AG04449 (cell line): ENCODE data around the gene SEC62.

Experiments
- CTCF ChIA-PET: fragments of 350-600 bp; formaldehyde crosslinking; extraction: SDS; loops from one replicate; lab custom pipeline; 2021; ENCODE audit warnings: antibody characterized with exemption; lab: Yijun Ruan, JAX
- POLR2A ChIA-PET: fragments of 400-600, 350-600 bp; formaldehyde crosslinking; extraction: SDS; loops from one replicate; lab custom pipeline; 2020; ENCODE audit warnings: antibody characterized with exemption, inconsistent platforms; lab: Yijun Ruan, JAX
- DNase-seq: peaks from one replicate; pipeline ENCODE4 v3.0.0-alpha.2; 2010; ENCODE audit warnings: low read depth, low spot score
- H3K4me3 ChIP-seq: 2 replicates; pipeline ENCODE4 v1.5.1; 2011; ENCODE audit warnings: low read depth, mild to moderate bottlenecking, control low read depth, low read length
- TF ChIP-seq, protein P1 (sequence below): IDR thresholded peaks from one replicate; pipeline ENCODE4 v1.5.1; 2011; ENCODE audit warnings: mild to moderate bottlenecking, moderate library complexity, low read length, control low read depth, inconsistent platforms; ENCODE audit not compliant: insufficient read depth; ENCODE audit errors: missing control alignments

SEC62 gene

DNA sequence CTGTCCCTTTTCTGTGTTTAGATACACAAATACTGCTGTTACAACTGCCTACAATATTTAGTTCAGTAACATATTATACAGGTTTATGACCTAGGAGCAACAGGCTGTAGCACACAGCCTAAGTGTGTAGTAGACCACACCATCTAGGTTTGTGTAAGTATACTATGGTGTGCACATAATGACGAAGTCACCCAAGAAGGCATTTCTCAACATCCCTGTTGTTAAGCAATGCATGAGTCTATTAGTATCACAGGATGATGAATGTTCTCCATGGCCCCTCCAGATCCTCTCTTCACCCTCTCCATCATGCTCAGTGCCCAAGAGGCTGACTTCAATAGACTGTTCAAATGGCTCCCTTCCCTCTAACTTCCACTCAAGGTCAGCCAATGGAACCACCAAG is 14.6 kb upstream of the SEC62 start:
- POLR2A ChIA-PET = no interaction called here
- TF ChIP-seq, protein P1, sequence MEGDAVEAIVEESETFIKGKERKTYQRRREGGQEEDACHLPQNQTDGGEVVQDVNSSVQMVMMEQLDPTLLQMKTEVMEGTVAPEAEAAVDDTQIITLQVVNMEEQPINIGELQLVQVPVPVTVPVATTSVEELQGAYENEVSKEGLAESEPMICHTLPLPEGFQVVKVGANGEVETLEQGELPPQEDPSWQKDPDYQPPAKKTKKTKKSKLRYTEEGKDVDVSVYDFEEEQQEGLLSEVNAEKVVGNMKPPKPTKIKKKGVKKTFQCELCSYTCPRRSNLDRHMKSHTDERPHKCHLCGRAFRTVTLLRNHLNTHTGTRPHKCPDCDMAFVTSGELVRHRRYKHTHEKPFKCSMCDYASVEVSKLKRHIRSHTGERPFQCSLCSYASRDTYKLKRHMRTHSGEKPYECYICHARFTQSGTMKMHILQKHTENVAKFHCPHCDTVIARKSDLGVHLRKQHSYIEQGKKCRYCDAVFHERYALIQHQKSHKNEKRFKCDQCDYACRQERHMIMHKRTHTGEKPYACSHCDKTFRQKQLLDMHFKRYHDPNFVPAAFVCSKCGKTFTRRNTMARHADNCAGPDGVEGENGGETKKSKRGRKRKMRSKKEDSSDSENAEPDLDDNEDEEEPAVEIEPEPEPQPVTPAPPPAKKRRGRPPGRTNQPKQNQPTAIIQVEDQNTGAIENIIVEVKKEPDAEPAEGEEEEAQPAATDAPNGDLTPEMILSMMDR = no peak
- no peak for DNase-seq
- CTCF ChIA-PET = no interaction called here
- H3K4me3 ChIP-seq = no peak overlapping the region

DNA sequence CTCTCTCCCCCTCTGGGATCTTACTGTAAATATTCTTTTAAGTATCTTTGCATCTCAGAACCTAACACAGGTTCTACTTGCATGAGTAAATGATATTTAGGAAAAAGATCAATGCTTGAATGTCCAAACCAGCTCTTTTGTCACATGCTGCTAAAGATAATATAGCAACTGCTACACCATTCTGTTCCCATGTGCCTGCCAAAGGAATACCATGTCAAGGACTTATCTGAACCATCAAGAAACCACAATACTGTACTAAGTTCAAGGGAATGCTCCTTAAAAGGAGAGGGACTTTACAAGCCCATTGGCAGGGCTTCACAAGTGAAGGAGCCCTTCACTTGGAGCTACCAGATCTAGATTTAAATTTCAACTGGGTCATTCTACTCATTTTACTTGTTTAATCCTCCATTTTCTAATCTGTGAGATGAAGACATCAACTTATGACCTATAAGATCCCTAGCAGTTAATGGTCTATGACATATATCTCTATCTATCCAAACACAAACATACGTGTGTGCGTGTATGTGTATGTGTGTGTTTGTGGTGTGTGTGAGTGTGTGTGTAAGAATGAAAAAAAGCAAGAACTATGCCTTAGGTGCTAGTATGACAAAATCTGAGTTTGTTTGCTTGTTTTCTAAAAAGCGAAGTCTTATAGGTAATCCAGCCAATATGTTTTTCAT is 13.0 kb upstream of the SEC62 start:
- CTCF ChIA-PET = interaction anchor here (1.0 kb wide), 1 partner anchor 12 kb away, joined by 3 read pairs; no protein-coding TSS in a partner anchor
- H3K4me3 ChIP-seq = no peak overlapping the region
- POLR2A ChIA-PET = no interaction called here
- TF ChIP-seq, protein P1 = no peak
- no peak for DNase-seq

DNA sequence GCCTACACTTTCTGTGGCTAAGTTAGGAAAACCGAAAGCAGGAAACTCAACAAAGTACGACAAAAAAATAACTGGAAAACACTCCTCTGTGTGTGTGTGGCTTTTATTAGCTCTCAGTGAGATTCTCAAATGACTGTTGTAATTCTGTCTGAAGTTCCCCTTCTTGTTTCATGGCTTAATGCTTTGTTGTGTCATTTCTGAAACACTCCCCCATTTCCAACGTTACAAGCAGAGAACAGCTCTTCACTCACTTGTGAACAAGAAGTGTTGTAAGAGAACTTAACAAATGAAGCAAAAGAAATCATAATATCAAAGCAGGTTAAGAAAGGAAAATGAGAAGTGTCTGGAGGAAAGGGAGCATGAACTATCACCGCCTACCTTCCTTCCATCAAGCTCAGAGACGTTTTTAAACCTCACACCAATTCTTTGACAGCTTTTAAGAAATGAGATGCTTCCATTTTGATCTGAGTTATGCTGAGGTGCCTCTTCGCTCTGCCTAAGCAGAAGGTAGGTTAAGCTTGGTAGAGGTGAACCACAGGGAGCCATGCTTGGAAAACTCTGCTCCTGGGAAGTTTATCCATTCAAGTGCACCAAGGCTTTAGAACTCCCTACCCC is 12.4 kb upstream of the SEC62 start:
- DNase-seq = no peak
- POLR2A ChIA-PET = no interaction called here
- no peak overlapping the region for H3K4me3 ChIP-seq
- CTCF ChIA-PET = interaction anchor here (1.0 kb wide), 1 partner anchor 12 kb away, joined by 3 read pairs; no protein-coding TSS in a partner anchor
- TF ChIP-seq, protein P1 = no peak

DNA sequence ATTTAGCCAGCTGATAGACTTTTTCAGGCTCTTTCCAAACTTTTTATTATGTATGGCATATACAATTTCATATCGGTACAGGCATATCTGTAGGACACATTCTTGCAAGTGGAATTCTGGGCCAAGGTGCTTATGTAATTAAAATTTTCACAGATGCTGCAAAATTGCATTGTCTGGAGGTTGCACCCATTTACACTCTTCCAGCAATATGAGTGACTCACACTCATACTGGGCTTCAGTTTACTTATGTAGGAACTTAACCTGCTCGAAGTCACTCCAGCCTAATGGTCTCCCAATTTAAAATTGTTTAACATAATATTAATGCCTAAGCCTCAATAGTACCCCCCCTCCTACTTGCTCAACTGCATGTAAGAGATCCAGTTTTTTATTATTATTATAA is 11.2 kb upstream of the SEC62 start:
- DNase-seq = no peak
- ChIA-PET POLR2A (no interaction called here), CTCF (interaction anchor here (1.7 kb wide), 1 partner anchor 12 kb away, joined by 4 read pairs; the partner anchor contains the start of gene SEC62)
- H3K4me3 ChIP-seq = no peak overlapping the region
- TF ChIP-seq, protein P1 = no peak

DNA sequence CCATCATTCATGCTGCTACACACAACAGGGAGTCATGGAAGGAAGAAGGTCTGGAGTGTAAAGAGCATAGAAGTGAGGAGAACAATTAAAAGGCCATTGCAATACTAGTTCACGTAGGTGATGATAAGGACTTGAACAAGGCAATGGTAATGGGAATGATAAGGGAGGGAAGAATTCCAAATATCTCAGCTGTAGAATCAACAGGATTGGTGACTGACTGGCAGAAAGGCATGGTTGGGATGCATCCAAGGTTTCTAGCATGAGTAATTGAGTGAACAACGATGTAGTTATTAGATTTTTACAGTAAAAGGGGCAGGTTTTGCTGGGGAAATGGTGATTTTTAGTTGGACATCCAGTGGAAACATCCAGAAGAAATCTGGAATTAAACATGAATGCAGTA is 2.4 kb upstream of the SEC62 start:
- TF ChIP-seq, protein P1 = no peak
- H3K4me3 ChIP-seq = no peak overlapping the region
- CTCF ChIA-PET = no interaction called here
- POLR2A ChIA-PET = no interaction called here
- DNase-seq = no peak
